IMR-90 (cell line): ENCODE data around the gene C10orf90.

Experiments
- CHD1 ChIP-seq: IDR thresholded peaks from 2 replicates; pipeline ENCODE4 v1.6.1; 2012; ENCODE audit warnings: low read depth, low read length, improper control_type of control experiment
- MAFK ChIP-seq: IDR thresholded peaks from 2 replicates; pipeline ENCODE4 v1.6.1; 2012; ENCODE audit warnings: low read depth, low read length, improper control_type of control experiment
- MAZ ChIP-seq: IDR thresholded peaks from 2 replicates; pipeline ENCODE4 v1.6.1; 2012; ENCODE audit warnings: low read depth, mild to moderate bottlenecking, low read length, improper control_type of control experiment, moderate library complexity, borderline replicate concordance
- MXI1 ChIP-seq: IDR thresholded peaks from 2 replicates; pipeline ENCODE4 v1.6.1; 2012; ENCODE audit warnings: low read depth, mild to moderate bottlenecking, low read length, moderate library complexity, borderline replicate concordance
- POLR2A ChIP-seq: IDR thresholded peaks from 2 replicates; pipeline ENCODE4 v1.6.1; 2012; ENCODE audit warnings: mild to moderate bottlenecking, low read depth, low read length
- RAD21 ChIP-seq: IDR thresholded peaks from 2 replicates; pipeline ENCODE4 v1.6.1; 2012; ENCODE audit warnings: low read length, improper control_type of control experiment
- RCOR1 ChIP-seq: IDR thresholded peaks from 2 replicates; pipeline ENCODE4 v1.6.1; 2012; ENCODE audit warnings: mild to moderate bottlenecking, low read length, improper control_type of control experiment; ENCODE audit not compliant: insufficient replicate concordance
- USF2 ChIP-seq: fragments of 150-350 bp; IDR thresholded peaks from 2 replicates; pipeline ENCODE4 v1.6.1; 2017; ENCODE audit warnings: mild to moderate bottlenecking, antibody characterized with exemption, low read length, low read depth
- TF ChIP-seq, protein P1 (sequence below): conservative IDR thresholded peaks from 2 replicates; pipeline ENCODE4 v1.5.1; 2012; ENCODE audit warnings: mild to moderate bottlenecking, low read depth, low read length, improper control_type of control experiment

DNA sequence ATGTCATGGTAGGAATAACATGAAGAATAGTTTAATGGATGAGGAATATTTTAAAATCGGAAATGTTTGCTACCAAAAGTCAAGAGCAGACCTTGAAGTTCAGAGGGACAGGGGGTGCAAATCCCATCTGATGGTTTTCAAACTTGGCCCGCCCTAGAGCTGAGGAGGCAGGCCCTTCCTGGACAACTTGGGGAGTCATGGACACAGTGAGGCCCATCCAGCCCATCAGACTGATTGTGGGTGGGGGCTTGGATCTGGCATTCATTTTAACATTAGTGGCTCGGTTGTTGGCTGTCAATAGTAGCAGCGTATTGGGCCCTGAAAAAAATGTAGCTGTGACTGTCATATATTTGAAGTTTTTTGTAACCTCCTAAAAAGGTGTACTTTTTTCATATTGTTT, 2.0 kb downstream of the C10orf90 start:
- TF ChIP-seq, protein P1, sequence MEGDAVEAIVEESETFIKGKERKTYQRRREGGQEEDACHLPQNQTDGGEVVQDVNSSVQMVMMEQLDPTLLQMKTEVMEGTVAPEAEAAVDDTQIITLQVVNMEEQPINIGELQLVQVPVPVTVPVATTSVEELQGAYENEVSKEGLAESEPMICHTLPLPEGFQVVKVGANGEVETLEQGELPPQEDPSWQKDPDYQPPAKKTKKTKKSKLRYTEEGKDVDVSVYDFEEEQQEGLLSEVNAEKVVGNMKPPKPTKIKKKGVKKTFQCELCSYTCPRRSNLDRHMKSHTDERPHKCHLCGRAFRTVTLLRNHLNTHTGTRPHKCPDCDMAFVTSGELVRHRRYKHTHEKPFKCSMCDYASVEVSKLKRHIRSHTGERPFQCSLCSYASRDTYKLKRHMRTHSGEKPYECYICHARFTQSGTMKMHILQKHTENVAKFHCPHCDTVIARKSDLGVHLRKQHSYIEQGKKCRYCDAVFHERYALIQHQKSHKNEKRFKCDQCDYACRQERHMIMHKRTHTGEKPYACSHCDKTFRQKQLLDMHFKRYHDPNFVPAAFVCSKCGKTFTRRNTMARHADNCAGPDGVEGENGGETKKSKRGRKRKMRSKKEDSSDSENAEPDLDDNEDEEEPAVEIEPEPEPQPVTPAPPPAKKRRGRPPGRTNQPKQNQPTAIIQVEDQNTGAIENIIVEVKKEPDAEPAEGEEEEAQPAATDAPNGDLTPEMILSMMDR = no peak
- TF ChIP-seq RAD21 (no peak), MAFK (no peak), POLR2A (no peak), MAZ (no peak), USF2 (no peak), RCOR1 (no peak), CHD1 (no peak), MXI1 (no peak)
